Urinary bladder (tissue), 4 donors: Measurements from ENCODE around the gene RSRC1. TPM values are rescaled to one million over a fixed set of nuclear protein-coding genes. Genes with fewer than 3 reads are reported as not detected.

Experiments
- DNase-seq: peaks from one replicate; pipeline ENCODE4 v3.0.0-alpha.2; 2015; ENCODE audit errors: extremely low spot score
- H3K27ac ChIP-seq: one replicate; pipeline ENCODE4 v1.5.1; 2013; ENCODE audit warnings: low read depth, mild to moderate bottlenecking, moderate library complexity
- H3K36me3 ChIP-seq: one replicate; pipeline ENCODE4 v1.6.1; 2013; ENCODE audit warnings: mild to moderate bottlenecking, moderate library complexity; ENCODE audit not compliant: insufficient read depth
- H3K4me1 ChIP-seq: one replicate; pipeline ENCODE4 v1.6.1; 2013; ENCODE audit warnings: mild to moderate bottlenecking, moderate library complexity; ENCODE audit not compliant: insufficient read depth
- H3K4me3 ChIP-seq: one replicate; pipeline ENCODE4 v1.5.1; 2013; ENCODE audit warnings: low read depth, low read length
- WGBS: extraction: QIAGEN DNeasy Blood & Tissue Kit; methylation state at CpG from one replicate; pipeline ENCODE4 v1.1.7; 2013; 5-methylcytosine and 5-hydroxymethylcytosine counted together
- polyA plus RNA-seq: library from polyadenylated mRNA; stranded (reverse); fragments of 200-250 nt; gene quantifications from one replicate; pipeline ENCODE4 v1.2.3, GENCODE V29; 2013
- total RNA-seq: library from RNA; depleted of rRNA; stranded (reverse); fragments of >200 nt; gene quantifications from one replicate; pipeline ENCODE4 v1.2.3, GENCODE V29; 2014
- donor health status: healthy with polysubstance abuse.
- donor health status: healthy.

Gene RSRC1
- total and polyA plus RNA-seq, 2 donors, result 29.3 to 70.6 TPM

DNA sequence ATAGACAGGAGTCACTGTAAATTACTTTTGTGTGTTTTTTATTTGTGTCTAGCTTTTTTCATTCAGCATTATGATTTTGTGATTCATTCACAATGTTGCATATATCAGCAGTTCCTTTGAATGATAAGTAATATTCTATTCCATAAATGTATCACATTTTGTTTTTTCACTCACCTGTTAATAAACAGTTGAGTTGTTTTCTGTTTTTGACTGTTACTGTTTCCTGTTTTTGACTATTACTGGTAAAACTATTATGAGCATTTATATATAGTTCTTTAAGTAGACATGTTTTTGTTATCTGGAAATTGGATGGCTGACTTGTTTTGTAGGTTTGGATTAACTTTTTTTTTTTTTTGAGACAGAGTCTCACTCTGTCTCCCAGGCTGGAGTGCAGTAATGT, 138.4 kb downstream of the RSRC1 start:
- DNase-seq, result no peak
- no peak overlapping the region for H3K27ac ChIP-seq
- no peaks in the 10 kb centered on the region for H3K4me1 ChIP-seq
- H3K36me3 ChIP-seq, result no peaks in the 10 kb centered on the region
- H3K4me3 ChIP-seq, result no peak overlapping the region

DNA sequence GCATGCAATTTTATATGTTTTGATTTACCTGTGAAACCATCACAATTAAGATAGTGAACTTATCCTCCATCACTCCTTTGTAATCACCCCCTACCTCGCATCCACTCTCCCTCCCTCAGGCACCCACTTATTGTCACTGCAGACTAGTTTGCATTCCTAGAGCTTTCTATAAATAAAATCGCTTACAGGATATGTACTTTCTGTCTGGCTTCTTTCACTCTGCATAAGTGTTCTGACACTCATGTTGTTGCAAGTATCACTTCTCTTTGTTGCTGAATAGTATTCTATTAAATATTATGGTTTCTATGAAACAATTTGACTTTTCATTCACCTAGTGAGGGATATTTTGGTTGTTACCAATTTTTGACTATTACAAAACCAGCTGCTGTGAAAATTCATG, 139.3 kb downstream of the RSRC1 start:
- Histone ChIP-seq H3K27ac (no peak overlapping the region), H3K4me1 (no peaks in the 10 kb centered on the region), H3K4me3 (no peak overlapping the region), H3K36me3 (no peaks in the 10 kb centered on the region)
- no peak for DNase-seq
- 82% methylated on average over 2 of the region's 2 CpGs for WGBS

DNA sequence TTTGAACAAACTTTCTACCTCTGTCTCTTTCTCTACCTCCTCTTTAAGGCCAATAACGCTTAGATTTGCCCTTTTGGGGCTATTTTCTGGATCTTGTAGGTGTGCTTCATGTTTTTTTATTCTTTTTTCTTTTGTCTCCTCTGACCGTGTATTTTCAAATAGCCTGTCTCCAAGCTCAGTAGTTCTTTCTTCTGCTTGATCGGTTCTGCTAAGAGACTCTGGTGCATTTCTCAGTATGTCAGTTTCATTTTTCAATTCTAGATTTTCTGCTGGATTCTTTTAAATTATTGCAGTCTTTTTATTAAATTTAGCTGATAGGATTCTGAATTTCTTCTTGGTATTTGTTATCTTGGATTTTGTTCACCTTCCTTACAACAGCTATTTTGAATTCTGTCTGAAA, 148.7 kb downstream of the RSRC1 start:
- Histone ChIP-seq H3K27ac (no peak overlapping the region), H3K4me1 (no peaks in the 10 kb centered on the region), H3K36me3 (no peaks in the 10 kb centered on the region), H3K4me3 (no peak overlapping the region)
- no peak for DNase-seq
- 83% methylated on average over 3 of the region's 3 CpGs for WGBS

DNA sequence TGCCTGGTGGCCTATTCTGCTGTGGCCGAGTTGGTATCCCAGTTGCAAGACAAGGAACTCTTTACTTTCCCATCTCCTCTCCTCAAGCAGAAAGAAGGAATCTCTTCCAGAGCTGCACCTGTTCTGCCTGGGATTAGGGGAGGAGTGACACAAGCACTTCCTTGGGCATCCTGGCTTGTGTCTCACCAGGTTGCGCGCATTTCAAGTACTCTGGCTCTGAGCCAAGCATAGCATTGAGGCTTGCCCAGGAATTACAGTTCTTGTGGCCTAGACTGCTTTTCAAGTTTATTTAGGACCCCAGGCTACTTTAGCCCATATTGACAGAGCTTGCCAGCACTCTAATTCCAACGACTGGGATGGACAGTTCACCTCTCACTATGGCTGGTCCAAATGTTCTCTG, 150.5 kb downstream of the RSRC1 start:
- Histone ChIP-seq H3K4me3 (no peak overlapping the region), H3K36me3 (no peaks in the 10 kb centered on the region), H3K4me1 (no peaks in the 10 kb centered on the region), H3K27ac (no peak overlapping the region)
- no peak for DNase-seq
- WGBS, result 97% methylated on average over 4 of the region's 4 CpGs

DNA sequence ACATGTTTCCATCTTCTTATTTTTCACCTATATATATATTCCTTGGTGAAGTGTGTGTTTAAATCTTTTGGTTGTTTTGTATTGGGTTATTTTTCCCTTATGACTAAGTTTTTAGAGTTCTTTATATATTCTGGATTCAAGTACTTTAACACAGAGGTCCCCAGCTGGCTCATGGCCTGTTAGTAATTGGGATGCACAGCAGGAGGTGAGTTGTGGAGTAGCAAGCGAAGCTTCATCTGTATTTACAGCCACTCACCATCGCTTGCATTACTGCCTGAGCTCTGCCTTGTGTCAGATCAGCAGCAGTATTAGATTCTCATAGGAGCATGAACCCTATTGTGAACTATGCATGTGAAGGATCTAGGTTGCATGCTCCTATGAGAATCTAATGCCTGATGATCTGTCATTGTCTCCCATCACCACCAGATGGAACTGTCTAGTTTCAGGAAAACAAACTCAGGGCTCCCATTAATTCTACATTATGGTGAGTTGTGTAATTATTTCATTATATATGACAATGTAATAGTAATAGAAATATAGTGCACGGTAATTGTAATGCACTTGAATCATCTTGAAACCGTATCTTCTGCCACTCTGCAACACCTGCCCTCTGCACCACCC, 151.6 kb downstream of the RSRC1 start:
- WGBS, result 98% methylated on average over 4 of the region's 4 CpGs
- DNase-seq, result no peak
- no peak overlapping the region for H3K27ac ChIP-seq
- no peaks in the 10 kb centered on the region for H3K4me1 ChIP-seq
- H3K4me3 ChIP-seq, result no peak overlapping the region
- H3K36me3 ChIP-seq, result no peaks in the 10 kb centered on the region

DNA sequence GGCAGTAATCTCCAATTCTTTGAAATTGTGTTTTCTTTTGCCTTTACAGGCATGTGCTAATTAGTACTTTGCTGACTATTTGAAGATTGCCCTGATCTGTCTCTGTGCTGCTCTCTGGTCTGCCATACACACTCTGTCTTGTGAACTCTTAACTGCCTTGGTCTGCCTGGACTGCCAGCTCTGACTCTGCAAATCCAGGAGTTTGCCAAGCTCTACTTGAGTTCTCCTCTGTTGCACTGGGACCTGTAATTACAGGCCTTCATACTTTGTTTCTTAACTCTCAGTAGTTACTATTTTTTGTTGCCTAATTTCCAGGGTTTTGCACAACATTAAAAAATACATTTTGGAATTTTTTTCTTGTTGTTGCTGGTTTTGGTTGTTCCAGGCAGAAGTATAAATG, 155.0 kb downstream of the RSRC1 start:
- Histone ChIP-seq H3K36me3 (no peaks in the 10 kb centered on the region), H3K4me1 (no peaks in the 10 kb centered on the region), H3K4me3 (no peak overlapping the region), H3K27ac (no peak overlapping the region)
- DNase-seq, result no peak

- no peak overlapping the region for H3K27ac ChIP-seq
- H3K4me3 ChIP-seq, result no peak overlapping the region
- H3K4me1 ChIP-seq, result no peaks in the 10 kb centered on the region
- WGBS, result 100% methylated on average over 1 of the region's 1 CpG
- H3K36me3 ChIP-seq, result no peaks in the 10 kb centered on the region
- DNase-seq, result no peak
Observed at GRCh38 chr3:158267015-158267414, 157.1 kb downstream of the RSRC1 start.

DNA sequence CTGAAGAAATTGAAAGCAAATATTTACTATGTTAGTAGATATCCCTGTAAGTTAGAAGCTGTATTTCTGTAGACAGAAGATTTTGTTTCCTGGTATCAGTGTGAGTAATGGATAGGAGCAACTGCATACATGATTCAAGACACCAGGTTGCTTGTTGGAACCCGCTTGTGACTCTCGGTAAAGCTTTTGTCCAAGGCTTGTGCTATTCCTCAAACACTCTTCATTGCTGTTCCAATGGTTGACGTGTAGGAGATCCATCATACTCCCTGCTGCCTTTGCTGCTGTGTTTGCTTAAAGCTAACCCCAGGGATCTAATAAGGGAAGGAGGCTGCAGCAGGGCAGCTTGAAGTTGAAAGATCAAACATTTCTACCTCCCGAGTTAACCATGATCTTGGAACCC, 160.1 kb downstream of the RSRC1 start:
- 89% methylated on average over 4 of the region's 4 CpGs for WGBS
- H3K27ac ChIP-seq, result no peak overlapping the region
- no peak for DNase-seq
- no peaks in the 10 kb centered on the region for H3K36me3 ChIP-seq
- no peaks in the 10 kb centered on the region for H3K4me1 ChIP-seq
- no peak overlapping the region for H3K4me3 ChIP-seq

GRCh38 chr3:158272081-158272480, 162.2 kb downstream of the RSRC1 start:
- no peaks in the 10 kb centered on the region for H3K4me1 ChIP-seq
- H3K27ac ChIP-seq, result no peak overlapping the region
- 59% methylated on average over 6 of the region's 6 CpGs for WGBS
- H3K4me3 ChIP-seq, result no peak overlapping the region
- DNase-seq, result no peak
- no peaks in the 10 kb centered on the region for H3K36me3 ChIP-seq

DNA sequence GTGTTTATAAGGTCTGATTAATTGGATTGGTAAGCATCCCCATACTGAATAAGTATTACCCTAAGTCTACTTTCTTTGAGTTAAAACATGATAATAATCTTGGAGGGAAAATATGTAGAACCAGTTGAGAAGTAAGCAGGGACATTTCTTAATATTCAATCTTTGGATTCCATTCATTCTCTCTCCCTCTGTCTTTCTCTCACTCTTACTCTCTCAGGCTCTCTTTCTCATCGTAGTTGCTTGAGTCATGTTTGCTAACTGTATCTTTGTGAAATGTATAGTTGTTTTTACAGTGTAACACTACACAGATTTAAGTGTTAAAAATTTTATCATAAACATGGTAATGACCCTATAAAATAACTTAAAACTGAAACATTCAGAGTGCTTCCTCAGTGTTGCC, 163.8 kb downstream of the RSRC1 start:
- DNase-seq, result no peak
- Histone ChIP-seq H3K36me3 (peaks cover 2% of the 10 kb centered on the region), H3K4me1 (no peaks in the 10 kb centered on the region), H3K4me3 (no peak overlapping the region), H3K27ac (no peak overlapping the region)
- 61% methylated on average over 1 of the region's 1 CpG for WGBS

- no peak overlapping the region for H3K4me3 ChIP-seq
- H3K27ac ChIP-seq, result no peak overlapping the region
- DNase-seq, result no peak
- no peaks in the 10 kb centered on the region for H3K4me1 ChIP-seq
- peaks cover 2% of the 10 kb centered on the region for H3K36me3 ChIP-seq
- WGBS, result 89% methylated on average over 3 of the region's 3 CpGs
Observed at GRCh38 chr3:158278187-158278586, 168.3 kb downstream of the RSRC1 start.

DNA sequence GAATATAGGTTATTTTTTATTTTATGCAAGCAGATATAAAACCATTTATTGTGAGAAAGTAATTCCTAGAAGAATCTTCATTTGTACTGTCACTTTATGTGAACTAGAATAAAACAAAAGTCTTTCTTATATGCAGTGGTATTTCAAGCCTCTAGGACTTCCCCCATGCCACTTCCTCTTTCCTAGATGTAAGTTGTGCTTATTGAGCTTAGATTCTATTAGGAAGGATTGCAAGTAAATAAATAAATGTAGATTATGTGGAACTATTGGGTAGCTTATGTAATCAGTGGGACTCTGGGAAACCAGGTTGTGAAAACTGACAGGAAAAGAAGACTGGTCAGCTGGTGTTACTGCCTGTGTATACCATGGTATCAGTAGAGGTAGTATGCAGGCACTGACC, 169.7 kb downstream of the RSRC1 start:
- Histone ChIP-seq H3K36me3 (peaks cover 2% of the 10 kb centered on the region), H3K4me3 (no peak overlapping the region), H3K27ac (no peak overlapping the region), H3K4me1 (no peaks in the 10 kb centered on the region)
- no peak for DNase-seq

DNA sequence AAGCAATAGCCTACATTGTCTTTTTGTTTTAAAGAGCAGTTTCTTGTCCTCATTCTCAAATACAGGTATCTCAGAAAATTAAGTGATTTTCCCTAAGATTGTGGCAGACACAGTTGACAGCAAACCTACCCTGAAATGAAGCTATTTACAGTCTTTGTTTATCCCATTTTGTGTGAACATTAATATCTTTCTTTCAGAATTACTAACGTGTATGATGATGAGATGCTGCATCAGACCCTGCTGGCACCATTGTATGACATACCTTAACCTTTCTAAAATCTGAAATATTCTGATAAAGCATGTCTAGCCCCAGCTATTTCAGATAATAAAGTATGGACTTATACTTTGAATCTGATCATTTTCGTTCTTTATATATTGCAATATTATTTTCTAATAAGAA, 185.9 kb downstream of the RSRC1 start:
- H3K4me1 ChIP-seq, result no peaks in the 10 kb centered on the region
- H3K4me3 ChIP-seq, result no peak overlapping the region
- 90% methylated on average over 2 of the region's 2 CpGs for WGBS
- H3K36me3 ChIP-seq, result no peaks in the 10 kb centered on the region
- no peak overlapping the region for H3K27ac ChIP-seq
- no peak for DNase-seq

DNA sequence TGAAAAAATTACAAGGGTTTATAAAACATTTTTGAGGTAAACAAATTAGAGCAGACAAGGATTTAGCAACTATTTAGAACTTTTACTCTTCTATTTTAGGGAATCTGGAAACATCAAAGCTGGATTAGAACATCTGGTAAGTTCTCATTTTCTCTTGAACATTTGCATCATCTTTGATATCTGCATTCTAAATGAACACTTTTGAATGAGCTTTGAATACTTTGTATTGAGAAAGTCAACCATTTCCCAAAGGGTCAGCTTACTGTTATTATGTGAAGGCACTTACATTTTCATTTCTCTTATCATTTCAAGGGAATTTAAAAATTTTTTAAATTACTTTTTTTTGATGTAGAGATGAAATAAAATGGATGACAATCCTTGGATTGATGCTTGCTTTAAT, 188.1 kb downstream of the RSRC1 start:
- Histone ChIP-seq H3K27ac (no peak overlapping the region), H3K4me1 (no peaks in the 10 kb centered on the region)

GRCh38 chr3:158308236-158308928, 198.5 kb downstream of the RSRC1 start:
- no peaks in the 10 kb centered on the region for H3K36me3 ChIP-seq
- no peak overlapping the region for H3K4me3 ChIP-seq
- H3K4me1 ChIP-seq, result no peaks in the 10 kb centered on the region
- no peak for DNase-seq
- no peak overlapping the region for H3K27ac ChIP-seq
- 93% methylated on average over 8 of the region's 8 CpGs for WGBS

More for the DNA sequence above, 188.1 kb downstream of the RSRC1 start:
- Histone ChIP-seq H3K4me3 (no peak overlapping the region), H3K36me3 (no peaks in the 10 kb centered on the region)
- no peak for DNase-seq
